ENCODE results near the gene CNOT3. TPM values are rescaled to one million over a fixed set of nuclear protein-coding genes. Genes with fewer than 3 reads are reported as not detected.
A peak's percentile ranks its signal among the peaks of the same experiment; 100 is the strongest.

The CNOT3 gene
- total and polyA plus RNA-seq, 2 of the 13 experiments (the other 11 are each of a cell fraction or from before 2014, with no cell fraction given): 4.3 to 5.8 TPM

- TF ChIP-seq MYC (CRISPR knock-in tag; IDR thresholded peaks at IDR 0.05; ENCODE audit: borderline replicate concordance): no peak
- TF ChIP-seq NFAT5 (CRISPR knock-in tag; IDR thresholded peaks at IDR 0.05): 0 out of 2 replicates have a peak, but pooled peaks have one; percentile 16
- no peak for TF ChIP-seq MTA3 (CRISPR knock-in tag; IDR thresholded peaks at IDR 0.05)
- no peak for TF ChIP-seq ZBTB1 (CRISPR knock-in tag; IDR thresholded peaks at IDR 0.05; ENCODE audit: borderline replicate concordance)
These were observed 27.7 kb downstream of the CNOT3 start (continued) for GRCh38 chr19:54165222-54165621.

DNA sequence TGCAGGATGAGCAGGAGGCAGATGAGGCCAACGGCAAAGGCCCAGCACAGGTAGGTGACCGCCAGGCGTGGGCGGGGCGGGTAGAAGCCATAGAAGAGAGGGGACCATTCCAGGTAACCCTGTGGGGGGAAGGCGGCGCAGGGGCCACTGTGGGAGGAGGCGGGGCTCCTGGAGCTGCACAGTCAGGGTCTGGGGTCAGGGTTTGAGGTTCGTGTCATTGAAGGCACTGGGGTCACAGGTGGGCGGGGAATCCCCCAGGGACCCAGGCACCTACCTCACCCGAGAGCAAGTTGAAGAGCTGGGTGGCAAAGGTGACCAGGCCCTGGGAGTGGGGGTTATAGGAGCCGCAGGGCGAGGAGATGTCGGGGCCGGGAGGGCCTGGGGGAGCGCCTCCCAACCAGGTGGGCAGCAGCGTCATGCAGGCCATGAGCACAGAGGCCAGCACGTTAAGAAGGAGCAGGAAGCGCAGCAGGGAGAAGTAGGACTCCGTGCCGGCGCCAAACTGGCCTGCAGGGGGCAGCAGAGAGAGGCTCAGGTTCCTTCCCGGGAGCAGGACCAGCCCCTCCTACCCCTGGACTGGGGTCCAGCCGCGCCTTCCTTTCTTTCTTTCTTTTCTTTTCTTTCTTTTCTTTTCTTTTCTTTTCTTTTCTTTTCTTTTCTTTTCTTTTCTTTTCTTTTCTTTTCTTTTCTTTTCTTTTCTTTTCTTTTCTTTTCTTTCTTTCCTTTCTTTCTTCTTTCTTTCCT, 30.8 kb downstream of the CNOT3 start:
- FAIRE-seq: peak; percentile 64
- H3K27ac ChIP-seq (ENCODE audit: extremely low read length, insufficient read depth, low read length): no peak overlapping the region
- H3K4me2 ChIP-seq (ENCODE audit: low read depth, low read length): peak overlapping the region; percentile 50
- H2AFZ ChIP-seq (ENCODE audit: low read length): no peak overlapping the region
- H3K79me2 ChIP-seq (ENCODE audit: insufficient read depth, low read length): no peaks in the 10 kb centered on the region
- H3K9ac ChIP-seq (ENCODE audit: insufficient read depth, low read depth, low read length): no peak overlapping the region
- POLR2A ChIA-PET: interaction anchor here (0.6 to 1.2 kb wide), 2 partner anchors 21 to 31 kb away, joined by 3 to 5 read pairs; partner anchors contain the start of gene MBOAT7
- 23% methylated on average over 19 of the region's 25 CpGs for WGBS (ENCODE audit: low lambda C conversion rate)
- CTCF ChIA-PET (ENCODE audit: low intra/inter-chr PET ratio, low total read pairs): interaction anchor here (1.1 to 1.4 kb wide), 3 partner anchors 63 to 157 kb away, joined by 3 to 18 read pairs (median 7); no protein-coding TSS in a partner anchor
- H4K20me1 ChIP-seq (ENCODE audit: insufficient read depth, low read length): no peaks in the 10 kb centered on the region
- intact Hi-C loops (cut with micrococcal nuclease; ENCODE audit: unreplicated experiment): loop anchor here (2.0 kb wide), 1 partner anchor 62 kb away; no protein-coding TSS in a partner anchor
- H3K4me1 ChIP-seq (ENCODE audit: insufficient read depth, low read length): peaks cover 12% of the 10 kb centered on the region; the same call in 1 of the 2 replicates
- peak; percentile 87 for ATAC-seq
- H3K9me3 ChIP-seq (ENCODE audit: low read length): no peaks in the 10 kb centered on the region
- BruUV-seq (replicated peaks): no TSS peak
- H3K27me3 ChIP-seq (ENCODE audit: control insufficient read depth in 1 of 2, insufficient read depth in 2 of 2, low read length in 2 of 2): no peaks in the 10 kb centered on the region
- in situ Hi-C loops (cut with HindIII; ENCODE audit: extremely low pct_ligation_motif_present, low pct_unique_long_range_greater_than_20kb): no loop called here
- peak overlapping the region in 1 of 3 experiments; percentile 30; a peak in 1 of 6 replicates for H3K4me3 ChIP-seq (replicated peaks in 1 of 3; ENCODE audit: insufficient read depth in 1 of 3, low read depth in 2 of 3, low read length in 3 of 3)
- peak; percentile 71 for DNase-seq (ENCODE audit: low spot score)
- H3K36me3 ChIP-seq (replicated peaks in 1 of 2; ENCODE audit: control insufficient read depth in 1 of 2, insufficient read depth in 2 of 2, low read length in 2 of 2): no peaks in the 10 kb centered on the region
- TF ChIP-seq ZNF12 (CRISPR knock-in tag; IDR thresholded peaks at IDR 0.05): peak; percentile 93
- no peak for TF ChIP-seq ATF7-NPFF (CRISPR knock-in tag; IDR thresholded peaks at IDR 0.05; ENCODE audit: low read depth)
- TF ChIP-seq ELF3 (CRISPR knock-in tag; IDR thresholded peaks at IDR 0.05): peak; percentile 63
- TF ChIP-seq NRL (CRISPR knock-in tag; IDR thresholded peaks at IDR 0.05; ENCODE audit: borderline replicate concordance): peak; percentile 54; the same call in 1 of the 2 replicates
- 0 out of 2 replicates have a peak, but pooled peaks have one; percentile 21 for TF ChIP-seq UBTF (CRISPR knock-in tag; IDR thresholded peaks at IDR 0.05)
- no peak for TF ChIP-seq TGIF2 (CRISPR knock-in tag; IDR thresholded peaks at IDR 0.05)
- TF ChIP-seq RAD21 (CRISPR knock-in tag; IDR thresholded peaks at IDR 0.05): peak; percentile 42; the same call in 1 of the 2 replicates
- 0 out of 2 replicates have a peak, but pooled peaks have one; percentile 35 for TF ChIP-seq ZNF124 (CRISPR knock-in tag; IDR thresholded peaks at IDR 0.05)
- TF ChIP-seq RXRB (CRISPR knock-in tag; IDR thresholded peaks at IDR 0.05; ENCODE audit: borderline replicate concordance): peak; percentile 23; the same call in 1 of the 2 replicates
- peak; percentile 49 for TF ChIP-seq U2AF1 (optimal IDR thresholded peaks at IDR 0.05; ENCODE audit: low read depth, low read length)
- peak; percentile 93 for TF ChIP-seq U2AF2 (IDR thresholded peaks at IDR 0.05; ENCODE audit: low read depth, low read length)

Measured in HepG2 (cell line).